GM21360 (cell line): ENCODE data around the gene VMAC.
A peak's percentile ranks its signal among the peaks of the same experiment; 100 is the strongest.

ENCODE experiments used
- ATAC-seq: cut with Tn5 transposase; IDR thresholded peaks from one replicate; pipeline ENCODE4 v1.9.1; 2021; ENCODE audit warnings: mild to moderate bottlenecking, moderate library complexity; ENCODE audit not compliant: unreplicated experiment

VMAC gene

GRCh38 chr19:5903624-5904351 lies 884 bp upstream of the VMAC start, which contains the start of gene NDUFA11:
NDUFA11 (minus strand) TSS chr19:5903790; CDS start chr19:5903708, 82 bp downstream.
- peak; percentile 25 for ATAC-seq

DNA sequence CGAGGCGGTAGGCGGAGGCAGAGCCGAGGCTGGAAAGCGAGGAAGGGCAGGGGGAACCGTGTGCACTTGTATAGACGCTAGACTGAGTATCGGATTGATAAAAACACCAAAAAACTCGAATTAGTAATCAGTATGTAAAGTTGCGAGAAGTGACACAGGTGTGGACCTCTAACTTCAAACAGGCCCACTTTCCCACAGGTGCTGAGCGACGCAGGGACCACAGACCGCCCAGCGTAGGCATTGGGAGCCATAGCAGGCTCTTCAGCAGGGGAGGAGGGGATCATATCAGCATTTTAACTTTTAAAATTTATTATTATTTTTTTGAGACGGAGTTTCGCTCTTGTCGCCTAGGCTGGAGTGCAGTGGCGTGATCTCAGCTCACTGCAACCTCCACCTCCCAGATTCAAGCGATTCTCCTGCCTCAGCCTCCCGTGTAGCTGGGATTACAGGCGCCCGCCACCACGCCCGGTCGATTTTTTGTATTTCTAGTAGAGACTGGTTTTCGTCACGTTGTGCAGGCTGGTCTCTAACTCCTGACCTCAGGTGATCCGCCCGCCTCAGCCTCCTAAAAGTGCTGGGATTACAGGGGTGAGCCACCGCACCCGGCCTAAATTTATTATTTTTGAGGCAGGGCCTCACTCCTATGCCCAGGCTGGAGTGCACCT lies 574 bp downstream of the VMAC start:
- no peak for ATAC-seq

- no peak for ATAC-seq
These were observed 2.6 kb downstream of the VMAC start for GRCh38 chr19:5907241-5907640.

DNA sequence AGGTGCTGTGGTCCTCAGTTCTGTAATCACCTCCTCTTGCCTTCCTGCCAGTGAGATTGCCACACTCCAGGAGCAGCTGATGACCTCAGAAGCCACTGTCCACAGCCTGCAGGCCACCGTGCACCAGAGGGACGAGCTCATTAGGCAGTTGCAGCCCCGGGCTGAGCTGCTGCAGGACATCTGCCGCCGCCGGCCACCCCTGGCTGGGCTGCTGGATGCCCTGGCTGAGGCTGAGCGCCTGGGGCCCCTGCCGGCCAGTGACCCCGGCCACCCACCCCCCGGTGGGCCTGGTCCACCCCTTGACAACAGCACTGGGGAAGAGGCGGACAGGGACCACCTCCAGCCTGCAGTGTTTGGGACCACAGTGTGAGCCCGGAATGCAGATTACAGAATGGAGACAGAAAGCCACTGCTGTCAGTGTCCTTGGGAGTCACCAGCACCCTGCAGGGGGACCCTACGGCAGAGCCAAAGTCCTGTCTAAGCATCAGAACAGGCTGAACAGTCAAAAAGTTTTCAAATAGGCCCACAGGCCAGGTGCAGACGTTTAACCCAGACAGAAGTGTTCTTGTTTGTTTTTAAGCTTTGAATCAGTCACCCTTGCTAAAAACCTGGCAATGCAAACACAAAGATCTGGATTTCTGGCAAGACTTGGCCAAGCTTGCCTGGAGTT lies 4.2 kb downstream of the VMAC start:
- no peak for ATAC-seq

- ATAC-seq: no peak
These were observed 5.9 kb downstream of the VMAC start for GRCh38 chr19:5910638-5910907.

DNA sequence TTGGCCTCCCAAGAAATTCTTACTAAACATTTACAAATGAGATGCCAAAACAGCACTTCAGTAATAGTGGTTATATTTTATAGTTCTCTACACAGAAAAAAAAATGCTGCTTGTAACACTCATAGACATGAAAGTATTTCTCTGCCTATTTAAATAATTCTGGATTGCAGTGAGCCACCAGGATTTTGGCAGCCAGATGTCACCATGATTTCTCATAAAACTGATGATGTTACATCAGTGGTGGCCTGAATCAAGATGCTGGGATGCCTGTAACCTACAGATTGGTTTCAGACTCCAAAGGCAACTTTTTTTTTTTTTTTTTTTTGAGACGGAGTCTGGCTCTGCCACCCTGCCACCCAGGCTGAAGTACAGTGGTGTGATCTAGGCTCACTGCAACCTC lies 6.7 kb downstream of the VMAC start:
- ATAC-seq: no peak

- no peak for ATAC-seq
These were observed 9.2 kb downstream of the VMAC start, which contains the start of gene CAPS for GRCh38 chr19:5913739-5914357. CAPS (plus strand) TSS chr19:5914254; CDS start chr19:5914407, 153 bp downstream.

DNA sequence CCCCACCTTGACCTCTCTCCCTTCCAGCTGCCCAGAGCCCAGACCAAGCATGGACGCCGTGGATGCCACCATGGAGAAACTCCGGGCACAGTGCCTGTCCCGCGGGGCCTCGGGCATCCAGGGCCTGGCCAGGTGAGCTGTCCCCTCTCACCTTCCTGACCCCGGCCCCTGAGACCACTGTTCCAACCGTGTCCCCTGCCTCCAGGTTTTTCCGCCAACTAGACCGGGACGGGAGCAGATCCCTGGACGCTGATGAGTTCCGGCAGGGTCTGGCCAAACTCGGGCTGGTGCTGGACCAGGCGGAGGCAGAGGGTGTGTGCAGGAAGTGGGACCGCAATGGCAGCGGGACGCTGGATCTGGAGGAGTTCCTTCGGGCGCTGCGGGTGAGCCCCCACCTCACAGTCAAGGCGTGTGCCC lies 9.7 kb downstream of the VMAC start:
- no peak for ATAC-seq

- ATAC-seq: no peak
These were observed 10.5 kb downstream of the VMAC start for GRCh38 chr19:5914946-5915781.

DNA sequence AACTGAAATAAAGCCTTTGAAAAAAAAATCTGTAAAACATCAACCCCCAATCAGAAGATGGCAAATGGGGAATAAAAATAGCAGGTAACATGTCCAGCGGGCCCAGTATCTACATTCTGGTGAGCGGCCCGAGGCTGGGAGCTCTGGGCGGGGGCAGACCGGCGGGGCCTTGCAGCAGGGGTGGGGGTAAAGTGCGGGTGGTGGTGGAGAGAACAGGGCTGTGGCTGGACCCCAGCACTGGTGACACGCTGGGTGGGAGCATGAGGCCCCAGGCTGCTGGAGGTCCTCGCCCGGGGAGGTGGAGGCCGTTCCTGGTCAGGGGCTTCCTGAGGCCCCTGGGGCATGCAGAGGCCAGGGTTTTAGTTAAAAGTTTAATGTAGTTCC lies 11.1 kb downstream of the VMAC start:
- no peak for ATAC-seq

DNA sequence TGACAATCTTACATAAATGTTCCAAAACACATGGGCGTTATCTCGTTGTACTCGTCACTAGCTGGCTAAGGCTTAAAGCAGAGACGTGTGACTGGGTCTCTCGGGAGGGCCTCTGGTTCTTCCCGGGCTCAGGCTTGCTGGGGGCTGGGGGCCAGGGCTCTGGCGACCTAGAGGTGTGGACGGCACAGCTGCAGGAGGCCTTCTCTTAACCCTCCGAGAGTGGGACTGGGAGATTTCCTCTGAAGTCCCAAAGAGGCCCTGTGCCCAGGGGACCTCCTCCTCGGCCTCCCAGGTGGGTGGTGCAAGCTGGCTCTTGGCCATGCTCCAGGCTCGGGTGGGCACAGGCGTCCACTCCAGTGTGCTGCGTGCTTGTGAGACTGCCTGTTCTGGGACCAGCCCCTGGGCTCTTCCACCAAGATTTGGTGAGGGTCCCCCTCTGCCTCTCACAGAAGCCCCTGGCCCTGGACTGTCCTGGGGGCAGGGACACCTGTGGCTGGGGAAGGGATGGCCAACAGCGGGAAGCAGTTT lies 11.6 kb downstream of the VMAC start:
- ATAC-seq: no peak

GRCh38 chr19:5917431-5918107 lies 12.9 kb downstream of the VMAC start:
- no peak for ATAC-seq

DNA sequence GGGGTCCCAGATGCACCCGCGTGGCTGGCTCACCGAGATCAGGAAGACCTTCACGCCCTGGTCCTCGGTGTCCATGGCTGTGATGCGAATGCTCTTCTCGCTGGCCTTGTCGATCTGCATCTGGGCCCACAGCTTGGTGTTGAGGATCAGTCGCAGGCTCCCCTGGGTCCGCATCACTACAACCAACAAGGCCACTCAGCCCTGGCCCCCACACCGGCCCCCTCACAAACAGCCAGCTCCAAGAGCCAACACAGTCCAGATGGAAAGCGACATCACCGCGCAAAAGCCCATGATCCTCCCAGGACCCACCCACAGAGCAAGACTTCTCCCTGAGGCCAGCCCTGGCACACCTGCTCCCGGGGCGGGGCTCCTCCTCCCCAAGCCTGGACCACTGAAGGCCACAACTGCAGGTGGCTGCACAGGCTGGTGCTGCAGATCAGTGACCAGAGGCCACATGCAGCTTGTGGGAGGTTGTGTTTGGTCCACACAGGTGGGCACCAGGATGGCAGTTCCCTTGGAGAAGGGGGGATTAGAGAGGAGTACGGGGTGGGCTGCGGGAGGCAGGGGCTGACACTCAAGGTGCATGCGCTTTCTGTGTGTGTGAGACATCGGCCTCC lies 13.9 kb downstream of the VMAC start:
- ATAC-seq: no peak

GRCh38 chr19:5921516-5922160 lies 17.0 kb downstream of the VMAC start:
- no peak for ATAC-seq

DNA sequence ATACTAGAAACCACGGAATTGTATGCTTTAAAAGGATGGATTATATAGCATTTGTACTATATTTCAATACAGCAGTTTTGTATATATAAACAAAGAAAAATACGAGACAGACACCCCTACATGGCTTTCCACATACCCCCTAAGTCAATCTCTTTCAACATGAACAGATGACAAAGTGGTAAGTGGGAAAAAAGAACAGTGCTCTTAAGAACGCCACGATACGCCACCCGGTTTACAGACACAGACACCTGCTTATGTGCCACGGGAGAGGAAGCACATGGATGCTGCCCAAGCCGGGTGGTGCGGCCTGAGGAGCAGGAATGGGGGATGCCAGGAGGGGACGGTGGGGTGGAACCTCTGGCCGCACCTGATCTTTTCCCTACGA lies 17.5 kb downstream of the VMAC start:
- no peak for ATAC-seq

DNA sequence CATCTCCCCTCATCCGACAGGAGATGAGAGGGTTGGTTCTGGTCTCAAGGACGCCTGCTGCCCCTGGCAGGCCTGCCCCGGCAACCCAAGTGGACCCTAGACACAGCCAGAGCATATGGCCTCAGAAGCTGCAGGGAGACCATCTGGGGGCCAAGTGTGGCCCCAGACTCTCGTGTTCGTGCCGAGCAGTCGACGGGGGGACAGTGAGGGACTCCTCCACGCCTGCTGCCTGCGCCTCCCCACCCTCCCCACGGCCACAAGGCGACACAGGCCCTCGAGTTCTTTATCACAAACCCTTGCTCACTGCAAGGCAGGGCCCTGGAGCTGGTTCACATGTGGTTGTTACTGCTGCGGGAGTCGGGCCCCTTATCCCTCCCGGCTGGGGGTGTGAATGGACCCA lies 18.7 kb downstream of the VMAC start:
- no peak for ATAC-seq

GRCh38 chr19:5925830-5926427 lies 21.3 kb downstream of the VMAC start:
- no peak for ATAC-seq

- ATAC-seq: no peak
These were observed 22.2 kb downstream of the VMAC start for GRCh38 chr19:5926641-5927440.
